D341Med (cell line): ENCODE results near the gene DGKB.

Source experiments
- DNase-seq: peaks from one replicate; pipeline ENCODE4 v3.0.0; 2012; ENCODE audit warnings: low spot score

Gene DGKB

GRCh38 chr7:14859267-14859666, 43.3 kb downstream of the DGKB start:
- DNase-seq = no peak

- no peak for DNase-seq
Observed at GRCh38 chr7:14858866-14859265, 43.7 kb downstream of the DGKB start.

DNA sequence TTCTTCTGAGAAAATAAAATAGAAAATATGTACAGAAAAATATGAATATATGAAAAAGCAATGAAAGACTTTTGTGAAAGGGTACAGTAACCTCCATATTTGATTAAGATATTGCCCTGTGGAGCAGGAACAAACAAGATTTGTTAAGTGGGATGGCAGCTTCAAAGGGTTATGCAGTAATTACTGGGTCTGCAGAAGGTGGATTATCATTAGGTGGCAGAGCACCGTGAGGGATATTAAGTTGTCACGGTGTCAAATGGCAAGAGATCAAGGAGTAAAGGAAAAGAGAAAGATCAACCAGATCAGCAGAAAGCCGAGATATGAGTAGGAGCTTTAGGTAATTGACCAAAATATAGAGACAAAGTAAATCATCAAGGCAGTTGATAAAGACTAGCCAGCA, 44.1 kb downstream of the DGKB start:
- peak; percentile 51 for DNase-seq

DNA sequence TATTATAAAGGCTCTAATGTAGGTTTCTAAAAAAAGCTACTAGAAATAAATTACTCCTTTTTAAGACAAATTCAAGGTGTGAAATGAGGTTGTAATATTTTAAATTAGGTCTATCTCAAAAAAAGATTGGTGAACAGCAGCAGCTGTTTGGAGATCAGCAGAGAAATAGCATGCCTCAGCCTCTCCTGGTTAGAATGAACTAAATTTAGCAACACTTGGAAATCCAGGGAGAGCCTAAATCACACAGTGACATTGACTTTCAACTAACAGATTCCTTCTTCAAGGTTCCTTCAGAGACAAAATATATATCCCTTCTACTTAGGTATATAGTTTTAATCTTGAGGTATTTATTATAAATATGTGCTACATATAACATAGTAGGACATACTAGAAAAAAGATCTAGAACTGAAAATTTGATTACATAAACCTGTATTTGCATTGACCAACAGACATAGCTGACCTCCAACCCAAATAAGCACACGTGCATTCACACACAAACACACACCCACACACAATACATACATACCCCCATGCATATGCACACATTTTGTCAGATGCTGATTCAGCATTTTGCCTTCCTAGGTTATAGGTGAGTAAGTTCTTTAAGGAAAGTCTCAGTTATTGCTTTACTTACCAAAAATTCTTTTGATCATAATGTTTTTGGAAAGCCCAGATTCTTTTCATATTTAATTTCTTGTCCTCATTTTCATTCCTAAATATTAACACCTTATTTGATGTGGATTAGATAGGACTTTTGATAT, 47.3 kb downstream of the DGKB start:
- DNase-seq = no peak

DNA sequence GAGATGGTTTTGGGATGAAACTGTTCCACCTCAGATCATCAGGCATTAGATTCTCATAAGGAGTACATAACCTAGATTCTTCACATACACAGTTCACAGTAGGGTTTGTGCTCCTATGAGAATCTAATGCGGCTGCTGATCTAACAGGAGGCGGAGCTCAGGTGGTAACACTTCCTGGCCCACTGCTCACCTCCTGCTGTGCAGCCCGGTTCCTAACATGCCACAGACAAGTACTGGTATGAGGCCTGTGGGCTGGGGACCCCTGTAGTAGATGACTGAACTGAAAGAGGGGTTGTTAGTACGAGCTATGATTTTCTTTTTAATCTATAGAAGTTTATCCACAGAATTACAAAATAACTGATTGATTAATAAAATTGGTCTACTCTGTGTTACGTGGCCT, 48.1 kb downstream of the DGKB start:
- DNase-seq = no peak

DNA sequence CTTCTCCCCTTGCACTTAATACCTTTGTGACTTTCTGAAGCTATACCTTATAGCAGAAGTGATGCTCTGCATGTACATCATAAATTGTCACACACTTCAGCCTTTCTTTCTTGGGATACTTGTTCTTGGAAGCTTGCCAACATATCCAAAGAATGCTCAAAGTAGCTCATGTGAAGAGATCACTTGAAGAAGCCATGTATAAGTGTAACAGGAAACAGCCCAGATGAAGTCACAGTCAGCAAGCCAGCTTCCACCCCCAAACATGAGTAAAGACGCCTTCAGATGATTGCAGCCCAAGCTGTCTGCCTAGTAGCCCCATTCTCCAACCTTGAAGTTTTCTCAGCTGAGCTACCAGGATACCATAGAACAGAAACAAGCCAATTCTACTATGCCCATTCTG, 50.9 kb downstream of the DGKB start:
- no peak for DNase-seq

GRCh38 chr7:14850039-14850438, 52.5 kb downstream of the DGKB start:
- DNase-seq = no peak

DNA sequence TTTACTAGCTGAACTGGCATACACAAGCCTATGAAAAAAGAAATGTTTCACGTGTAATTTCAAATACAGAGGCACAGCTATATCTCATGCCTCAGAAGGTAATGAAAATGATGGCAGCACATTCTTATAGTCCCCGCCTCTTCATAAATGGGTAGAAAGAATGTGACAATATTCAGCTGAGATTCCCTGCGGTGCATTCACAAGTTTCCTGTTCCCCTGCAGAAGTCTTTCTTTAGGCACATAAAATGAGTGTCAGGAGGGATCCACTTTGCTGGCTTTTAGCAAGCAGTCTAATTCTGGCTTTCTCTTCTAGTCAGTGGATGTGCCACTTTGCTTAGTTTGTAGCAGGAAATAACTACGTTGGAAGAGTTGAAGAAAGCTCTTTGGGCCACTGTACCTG, 56.1 kb downstream of the DGKB start:
- no peak for DNase-seq

- DNase-seq = no peak
Observed at GRCh38 chr7:14843755-14844154, 58.8 kb downstream of the DGKB start.

- DNase-seq = no peak
Observed at GRCh38 chr7:14842523-14842922, 60.0 kb downstream of the DGKB start.

GRCh38 chr7:14841869-14842268, 60.7 kb downstream of the DGKB start:
- no peak for DNase-seq

GRCh38 chr7:14841086-14841485, 61.5 kb downstream of the DGKB start:
- no peak for DNase-seq

- no peak for DNase-seq
Observed at GRCh38 chr7:14839307-14839706, 63.2 kb downstream of the DGKB start.

- no peak for DNase-seq
Observed at GRCh38 chr7:14837216-14837615, 65.3 kb downstream of the DGKB start.

GRCh38 chr7:14836571-14837189, 65.9 kb downstream of the DGKB start:
- DNase-seq = peak; percentile 34

DNA sequence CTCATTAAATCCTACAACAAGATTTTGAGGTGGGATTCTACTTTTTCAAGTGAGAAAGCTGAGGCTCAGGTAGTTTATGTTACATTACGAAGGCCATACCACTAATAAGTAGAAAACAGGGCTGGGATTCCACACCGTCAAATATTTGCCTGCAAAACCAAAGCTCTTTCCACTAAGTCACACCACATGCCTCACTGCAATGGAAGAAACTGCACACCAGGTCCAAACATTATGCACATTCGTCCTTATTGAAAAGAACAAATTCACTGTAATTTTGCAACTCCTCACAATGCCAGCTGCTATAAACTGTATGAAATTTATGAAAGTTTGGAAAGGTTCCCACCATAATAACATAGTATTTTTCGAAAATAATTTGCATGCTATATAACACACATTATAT, 66.5 kb downstream of the DGKB start:
- DNase-seq = no peak

GRCh38 chr7:14835384-14835783, 67.2 kb downstream of the DGKB start:
- DNase-seq = peak; percentile 32

DNA sequence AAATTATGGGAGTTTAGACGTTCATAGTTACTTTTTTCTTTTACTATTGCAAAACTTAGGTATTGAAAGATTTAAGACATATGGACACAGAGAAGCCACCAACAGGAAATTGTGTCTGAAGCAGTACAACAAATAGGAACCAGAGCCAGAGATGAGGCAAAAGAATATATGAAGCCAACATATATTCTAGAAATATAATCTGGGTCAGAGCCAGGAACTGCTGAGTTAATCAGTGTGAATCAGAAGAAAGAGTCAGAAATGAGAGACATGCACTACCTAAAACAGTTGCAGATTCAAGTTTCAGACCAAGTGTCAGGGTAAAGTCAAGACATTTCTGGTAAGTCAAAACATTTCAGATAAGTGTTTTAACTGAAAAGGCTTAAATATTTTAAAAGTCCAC, 67.7 kb downstream of the DGKB start:
- no peak for DNase-seq

- DNase-seq = no peak
Observed at GRCh38 chr7:14834456-14834855, 68.1 kb downstream of the DGKB start.

GRCh38 chr7:14833707-14834106, 68.8 kb downstream of the DGKB start:
- DNase-seq = no peak

DNA sequence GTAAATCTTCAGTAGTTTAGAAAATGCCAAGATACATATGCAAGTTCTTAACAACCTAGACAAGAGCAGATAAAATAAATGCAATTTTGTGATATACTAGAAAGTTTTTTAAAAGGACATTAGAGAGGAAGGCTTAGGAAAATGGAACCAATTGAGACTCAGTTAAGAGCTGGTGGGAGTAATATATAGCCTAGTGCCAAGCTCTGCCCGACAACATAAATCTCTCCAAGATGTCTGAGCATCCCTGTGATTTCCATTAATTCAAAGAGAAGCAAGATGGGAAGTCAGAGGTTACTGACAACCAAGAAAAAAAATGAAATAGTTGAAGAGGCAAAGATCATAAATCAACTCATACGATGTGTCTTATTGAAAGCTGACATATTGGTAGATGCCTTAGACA, 74.5 kb downstream of the DGKB start:
- no peak for DNase-seq

GRCh38 chr7:14826426-14826825, 76.1 kb downstream of the DGKB start:
- DNase-seq = no peak

DNA sequence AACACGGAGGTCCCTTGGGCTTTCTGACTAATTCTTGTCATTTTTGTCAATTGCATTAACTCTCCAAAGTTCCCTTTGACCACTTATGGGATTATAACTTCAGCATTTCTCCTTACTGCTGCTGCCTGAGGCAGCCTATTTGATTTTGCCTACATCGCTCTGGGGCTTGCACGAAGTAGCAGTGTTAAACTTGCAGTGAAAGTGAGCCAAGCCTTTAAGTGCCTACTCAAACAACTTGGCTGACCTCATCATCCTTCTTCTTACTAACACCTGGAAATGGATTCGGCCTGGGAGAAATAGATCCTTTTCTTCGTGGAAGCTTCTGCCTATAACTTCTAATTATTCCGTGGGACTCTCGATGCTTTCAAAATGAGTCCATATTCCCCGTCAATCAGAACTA, 76.6 kb downstream of the DGKB start:
- no peak for DNase-seq

DNA sequence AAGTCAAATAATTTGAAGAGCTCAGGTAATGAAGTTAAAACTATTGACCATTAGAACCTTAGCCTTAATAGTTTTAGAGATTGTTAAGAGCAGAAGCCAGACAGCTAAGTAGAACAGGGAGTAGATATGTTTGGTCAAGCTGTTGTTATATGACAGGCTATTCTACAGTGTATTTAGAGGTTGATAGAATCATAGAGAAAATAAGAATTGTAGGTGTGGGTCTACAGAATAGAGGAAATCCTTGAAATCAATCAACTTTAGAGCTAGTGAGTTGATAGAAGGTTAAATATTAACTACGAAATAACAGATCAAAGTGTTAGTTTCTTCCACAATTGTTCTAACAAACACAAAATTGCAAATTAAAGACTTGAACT, 80.1 kb downstream of the DGKB start:
- DNase-seq = no peak
